Hepatocyte (in vitro differentiated cells): ENCODE results near the gene REM1. TPM values are rescaled to one million over a fixed set of nuclear protein-coding genes. Genes with fewer than 3 reads are reported as not detected.
"Not testable (repeated sequence)": the region's sequence is repeated elsewhere in the genome, so short reads cannot be mapped to it uniquely, and the experiment has no call there.

Experiments
- DNase-seq: peaks from one replicate; pipeline ENCODE4 v3.0.0-alpha.2; 2016; ENCODE audit warnings: low spot score
- H2AFZ ChIP-seq: fragments of 200-600 bp; sonication (generic); 2 replicates; pipeline ENCODE4 v1.6.0; 2016; ENCODE audit warnings: antibody characterized with exemption, mild to moderate bottlenecking
- H3K27ac ChIP-seq: fragments of 200-600 bp; sonication (generic); 2 replicates; pipeline ENCODE4 v1.5.1; 2016; ENCODE audit warnings: mild to moderate bottlenecking
- H3K27me3 ChIP-seq: fragments of 200-600 bp; sonication (generic); 2 replicates; pipeline ENCODE4 v1.6.1; 2016
- H3K36me3 ChIP-seq: fragments of 200-600 bp; sonication (generic); replicated peaks from 2 replicates; pipeline ENCODE4 v1.5.1; 2016; ENCODE audit warnings: low read depth; ENCODE audit not compliant: insufficient read depth
- H3K4me1 ChIP-seq: fragments of 200-600 bp; sonication (generic); 2 replicates; pipeline ENCODE4 v1.5.1; 2016; ENCODE audit warnings: mild to moderate bottlenecking, moderate library complexity; ENCODE audit not compliant: insufficient read depth
- H3K4me2 ChIP-seq: fragments of 200-600 bp; sonication (generic); 2 replicates; pipeline ENCODE4 v1.6.0; 2016
- H3K4me3 ChIP-seq: fragments of 200-600 bp; sonication (generic); 2 replicates; pipeline ENCODE4 v1.5.1; 2016; ENCODE audit warnings: mild to moderate bottlenecking
- H3K79me2 ChIP-seq: fragments of 200-600 bp; sonication (generic); 2 replicates; pipeline ENCODE4 v1.6.0; 2017; ENCODE audit warnings: mild to moderate bottlenecking
- H3K9me2 ChIP-seq: fragments of 200-600 bp; sonication (generic); replicated peaks from 2 replicates; pipeline ENCODE4 v1.6.0; 2017; ENCODE audit warnings: mild to moderate bottlenecking; ENCODE audit not compliant: insufficient read depth
- H3K9me3 ChIP-seq: fragments of 200-600 bp; sonication (generic); 2 replicates; pipeline ENCODE4 v1.5.1; 2016; ENCODE audit warnings: low read depth, mild to moderate bottlenecking
- H4K20me1 ChIP-seq: fragments of 200-600 bp; sonication (generic); 2 replicates; pipeline ENCODE4 v1.6.0; 2016; ENCODE audit warnings: mild to moderate bottlenecking; ENCODE audit not compliant: insufficient read depth, poor library complexity, severe bottlenecking
- CTCF ChIP-seq: fragments of 200-600 bp; sonication (generic); IDR thresholded peaks from 2 replicates; pipeline ENCODE4 v1.5.1; 2016; ENCODE audit warnings: antibody characterized with exemption, mild to moderate bottlenecking; ENCODE audit not compliant: poor library complexity
- EZH2 ChIP-seq: fragments of 200-600 bp; sonication (generic); IDR thresholded peaks from 2 replicates; pipeline ENCODE4 v1.6.1; 2016; ENCODE audit warnings: antibody characterized with exemption, mild to moderate bottlenecking, borderline replicate concordance
- EZH2phosphoT487 ChIP-seq: fragments of 200-600 bp; sonication (generic); IDR thresholded peaks from one replicate; pipeline ENCODE4 v1.6.1; 2018; ENCODE audit warnings: antibody characterized with exemption, mild to moderate bottlenecking, low read depth, moderate library complexity; ENCODE audit not compliant: unreplicated experiment, severe bottlenecking
- WGBS: methylation state at CpG from one replicate; pipeline ENCODE4 v1.1.6; 2016; ENCODE audit warnings: low lambda C conversion rate; ENCODE audit errors: missing lambda C conversion rate; 5-methylcytosine and 5-hydroxymethylcytosine counted together
- polyA plus RNA-seq: library from polyadenylated mRNA; unstranded; fragments of >200 nt; fragmentation: Nextera tagmentation; extraction: Ambion mirVana; gene quantifications from 2 replicates; pipeline ENCODE4 v1.2.1, GENCODE V29; 2016
- total RNA-seq: library from RNA; depleted of rRNA; stranded (reverse); fragments of >200 nt; gene quantifications from 2 replicates; pipeline ENCODE4 v1.2.3, GENCODE V29; 2014

The REM1 gene
- total and polyA plus RNA-seq, 2 experiments from 2014 or later, result not detected

DNA sequence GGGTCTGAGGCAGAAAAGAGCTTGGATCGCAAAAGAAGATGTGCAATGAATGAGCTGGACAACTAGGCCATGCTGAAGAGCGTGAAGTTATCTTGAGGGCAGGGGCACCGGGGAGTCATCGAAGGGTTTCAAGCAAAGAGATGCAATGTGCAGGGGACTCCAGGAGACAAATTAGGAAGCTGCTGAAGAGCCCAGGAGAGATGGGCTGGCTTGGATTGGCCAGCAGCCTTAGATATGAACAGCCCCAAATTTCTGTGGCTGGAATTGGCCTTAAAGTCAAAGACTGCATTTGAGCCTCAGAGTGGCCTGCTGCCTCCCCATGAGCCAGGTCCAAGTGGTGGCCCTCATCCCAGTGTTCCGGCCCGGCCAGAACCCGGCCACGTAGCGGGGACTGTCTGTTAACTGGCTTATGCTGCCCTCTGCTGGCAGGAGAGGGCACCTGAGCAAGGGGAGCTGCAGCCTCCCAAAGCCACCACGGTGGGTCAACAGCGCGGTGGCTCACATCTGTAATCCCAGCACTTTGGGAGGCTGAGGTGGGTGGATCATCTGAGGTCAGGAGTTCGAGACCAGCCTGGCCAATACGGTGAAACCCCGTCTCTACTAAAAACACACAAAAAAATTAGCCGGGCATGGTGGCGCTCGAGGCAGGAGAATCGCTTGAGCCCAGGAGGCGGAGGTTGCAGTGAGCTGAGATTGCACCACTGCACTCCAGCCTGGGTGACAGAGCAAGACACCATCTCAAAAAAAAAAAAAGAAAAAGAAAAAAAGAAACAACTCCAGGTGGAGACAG, 28.0 kb downstream of the REM1 start:
- H3K27ac ChIP-seq, H3K9me3 ChIP-seq, H3K4me2 ChIP-seq, H3K9me2 ChIP-seq, H3K36me3 ChIP-seq, H2AFZ ChIP-seq, H3K4me1 ChIP-seq, H3K4me3 ChIP-seq, H3K27me3 ChIP-seq, H3K79me2 ChIP-seq, H4K20me1 ChIP-seq: not testable (repeated sequence)
- peak; percentile 100 for TF ChIP-seq CTCF
- DNase-seq, result peak; percentile 92
- 41% methylated on average over 20 of the region's 20 CpGs for WGBS

GRCh38 chr20:31505903-31506302, 30.8 kb downstream of the REM1 start:
- no peak for DNase-seq
- TF ChIP-seq CTCF (no peak), EZH2phosphoT487 (no peak), EZH2 (no peak)
- Histone ChIP-seq H3K4me3 (no peak overlapping the region), H3K4me2 (no peak overlapping the region), H3K9me2 (no peaks in the 10 kb centered on the region), H3K79me2 (no peaks in the 10 kb centered on the region), H3K9me3 (no peaks in the 10 kb centered on the region), H2AFZ (no peak overlapping the region), H3K36me3 (no peaks in the 10 kb centered on the region), H3K27me3 (peaks cover 3% of the 10 kb centered on the region), H3K27ac (no peak overlapping the region), H3K4me1 (no peaks in the 10 kb centered on the region), H4K20me1 (no peaks in the 10 kb centered on the region)
- WGBS, result 75% methylated on average over 1 of the region's 1 CpG

DNA sequence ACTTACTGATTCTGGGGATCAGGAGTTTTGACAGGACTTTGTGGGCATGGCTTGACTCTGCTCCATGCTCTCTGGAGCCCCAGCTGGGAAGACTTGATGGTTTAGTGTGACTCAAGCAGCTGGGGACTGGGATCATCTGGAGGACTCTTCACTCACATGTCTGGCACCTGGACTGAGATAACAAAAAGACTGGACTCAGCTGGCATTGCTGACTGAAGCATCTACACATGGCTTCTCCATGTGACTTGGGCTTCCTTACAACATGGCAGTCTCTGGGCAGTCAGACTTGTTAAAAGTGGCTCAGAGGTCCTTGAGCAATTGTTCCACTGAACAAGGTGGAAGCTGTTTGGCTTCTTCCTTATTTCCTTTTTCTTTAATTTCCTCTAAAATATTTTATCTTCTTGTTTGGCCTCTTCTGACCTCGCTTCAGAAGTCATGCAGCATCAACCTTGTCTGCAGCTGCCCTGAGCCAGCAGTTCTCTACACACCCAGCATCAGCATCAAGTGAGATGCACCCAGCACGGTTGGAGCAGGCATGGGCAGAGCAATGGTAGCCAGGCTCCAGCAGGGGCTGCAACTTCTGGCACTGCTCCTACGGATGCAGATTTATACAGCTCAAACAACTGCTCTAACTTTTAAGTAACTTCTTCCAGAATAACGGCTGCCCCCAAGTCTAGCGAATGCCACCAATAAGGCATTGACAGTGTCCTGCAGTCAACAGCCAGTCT, 33.6 kb downstream of the REM1 start:
- H3K79me2 ChIP-seq, result no peaks in the 10 kb centered on the region
- H3K36me3 ChIP-seq, result no peaks in the 10 kb centered on the region
- H2AFZ ChIP-seq, result no peak overlapping the region
- TF ChIP-seq CTCF, result no peak
- no peak for TF ChIP-seq EZH2
- TF ChIP-seq EZH2phosphoT487, result no peak
- no peak for DNase-seq
- peaks cover 3% of the 10 kb centered on the region for H3K27me3 ChIP-seq
- H3K4me3 ChIP-seq, result no peak overlapping the region
- H3K27ac ChIP-seq, result no peak overlapping the region
- no peak overlapping the region for H3K4me2 ChIP-seq
- H3K4me1 ChIP-seq, result no peaks in the 10 kb centered on the region
- H4K20me1 ChIP-seq, result no peaks in the 10 kb centered on the region
- 75% methylated on average over 5 of the region's 5 CpGs for WGBS
- H3K9me3 ChIP-seq, result no peaks in the 10 kb centered on the region
- no peaks in the 10 kb centered on the region for H3K9me2 ChIP-seq
